Astrocyte (in vitro differentiated cells and primary cell): ENCODE measurements around the gene DIP2C.

Experiments used
- EZH2 ChIP-seq: IDR thresholded peaks from 2 replicates; pipeline ENCODE4 v1.6.1; 2012; ENCODE audit warnings: mild to moderate bottlenecking, low read length, inconsistent platforms; ENCODE audit not compliant: insufficient read depth
- TF ChIP-seq, protein P1 (sequence below): IDR thresholded peaks from 2 replicates; pipeline ENCODE4 v1.5.1; 2011; ENCODE audit warnings: low read depth, mild to moderate bottlenecking, inconsistent platforms, low read length, moderate library complexity; ENCODE audit not compliant: insufficient read depth

DNA sequence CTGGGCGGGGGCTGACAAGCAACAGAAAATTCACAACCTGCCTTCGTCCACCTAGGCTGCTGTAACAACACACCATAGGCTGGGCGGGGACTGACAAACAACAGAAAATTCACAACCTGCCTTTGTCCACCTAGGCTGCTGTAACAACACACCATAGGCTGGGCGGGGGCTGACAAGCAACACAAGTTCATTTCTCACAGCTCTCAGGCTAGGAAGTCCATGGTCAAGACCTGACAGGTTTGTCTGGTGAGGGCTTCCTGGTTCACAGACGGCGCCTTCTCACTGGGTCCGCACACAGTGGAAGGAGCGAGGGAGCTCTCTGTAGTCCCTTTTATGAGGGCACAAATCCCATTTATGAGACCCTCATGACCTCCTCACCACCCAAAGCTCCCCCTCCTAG lies 52.2 kb downstream of the DIP2C start:
- TF ChIP-seq, protein P1, sequence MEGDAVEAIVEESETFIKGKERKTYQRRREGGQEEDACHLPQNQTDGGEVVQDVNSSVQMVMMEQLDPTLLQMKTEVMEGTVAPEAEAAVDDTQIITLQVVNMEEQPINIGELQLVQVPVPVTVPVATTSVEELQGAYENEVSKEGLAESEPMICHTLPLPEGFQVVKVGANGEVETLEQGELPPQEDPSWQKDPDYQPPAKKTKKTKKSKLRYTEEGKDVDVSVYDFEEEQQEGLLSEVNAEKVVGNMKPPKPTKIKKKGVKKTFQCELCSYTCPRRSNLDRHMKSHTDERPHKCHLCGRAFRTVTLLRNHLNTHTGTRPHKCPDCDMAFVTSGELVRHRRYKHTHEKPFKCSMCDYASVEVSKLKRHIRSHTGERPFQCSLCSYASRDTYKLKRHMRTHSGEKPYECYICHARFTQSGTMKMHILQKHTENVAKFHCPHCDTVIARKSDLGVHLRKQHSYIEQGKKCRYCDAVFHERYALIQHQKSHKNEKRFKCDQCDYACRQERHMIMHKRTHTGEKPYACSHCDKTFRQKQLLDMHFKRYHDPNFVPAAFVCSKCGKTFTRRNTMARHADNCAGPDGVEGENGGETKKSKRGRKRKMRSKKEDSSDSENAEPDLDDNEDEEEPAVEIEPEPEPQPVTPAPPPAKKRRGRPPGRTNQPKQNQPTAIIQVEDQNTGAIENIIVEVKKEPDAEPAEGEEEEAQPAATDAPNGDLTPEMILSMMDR = no peak
- TF ChIP-seq EZH2 = no peak
